H1 (cell line): ENCODE results near the gene CAMTA1. TPM values are rescaled to one million over a fixed set of nuclear protein-coding genes. Genes with fewer than 3 reads are reported as not detected.

Experiments used
- RNF2 ChIP-seq: fragments of 200-900, 300-1000 bp; sonication (generic); IDR thresholded peaks from 2 replicates; pipeline ENCODE4 v1.7.1; 2016; ENCODE audit warnings: borderline replicate concordance, low read depth, mild to moderate bottlenecking, antibody characterized with exemption, low read length; ENCODE audit not compliant: poor library complexity, severe bottlenecking; ENCODE audit errors: missing control alignments
- RXRA ChIP-seq: IDR thresholded peaks from 2 replicates; pipeline ENCODE4 v1.6.1; 2011; ENCODE audit warnings: low read depth, mild to moderate bottlenecking, low read length, moderate library complexity; ENCODE audit not compliant: insufficient read depth
- TAF1 ChIP-seq: IDR thresholded peaks from 2 replicates; pipeline ENCODE4 v1.6.1; 2011; ENCODE audit warnings: mild to moderate bottlenecking, low read depth, low read length
- polyA plus RNA-seq, 7 experiments: library from polyadenylated mRNA; depleted of rRNA in 3 of 7; stranded (reverse) in 5 of 7; unstranded in 2 of 7; fragments of >200 nt in 5 of 7; fragments of 200-250 nt in 2 of 7; gene quantifications; 1 replicate in 5 of 7; 2 replicates in 1 of 7; 4 replicates in 1 of 7; pipeline versions ENCODE4 v1.2.1 to v1.2.3, GENCODE V29; 2011 to 2013; ENCODE audit warnings: missing spikeins in 2 of 7, mixed read lengths in 2 of 7
- total RNA-seq: library from RNA; stranded (reverse); fragmentation: NEBNext Ultra II Directional; extraction: Animal tissue kit (Norgen Biotek cat#: 25700); gene quantifications from 2 replicates; pipeline ENCODE4 v1.2.1, GENCODE V29; 2021
- TF ChIP-seq, protein P1 (sequence below): IDR thresholded peaks from 2 replicates; pipeline ENCODE4 v1.6.1; 2011; ENCODE audit warnings: low read depth, mild to moderate bottlenecking, low read length; ENCODE audit not compliant: insufficient read depth

The CAMTA1 gene
- total and polyA plus RNA-seq, 2 of the 8 experiments (the other 6 are each of a cell fraction or from before 2014, with no cell fraction given) = 65.0 to 119 TPM

DNA sequence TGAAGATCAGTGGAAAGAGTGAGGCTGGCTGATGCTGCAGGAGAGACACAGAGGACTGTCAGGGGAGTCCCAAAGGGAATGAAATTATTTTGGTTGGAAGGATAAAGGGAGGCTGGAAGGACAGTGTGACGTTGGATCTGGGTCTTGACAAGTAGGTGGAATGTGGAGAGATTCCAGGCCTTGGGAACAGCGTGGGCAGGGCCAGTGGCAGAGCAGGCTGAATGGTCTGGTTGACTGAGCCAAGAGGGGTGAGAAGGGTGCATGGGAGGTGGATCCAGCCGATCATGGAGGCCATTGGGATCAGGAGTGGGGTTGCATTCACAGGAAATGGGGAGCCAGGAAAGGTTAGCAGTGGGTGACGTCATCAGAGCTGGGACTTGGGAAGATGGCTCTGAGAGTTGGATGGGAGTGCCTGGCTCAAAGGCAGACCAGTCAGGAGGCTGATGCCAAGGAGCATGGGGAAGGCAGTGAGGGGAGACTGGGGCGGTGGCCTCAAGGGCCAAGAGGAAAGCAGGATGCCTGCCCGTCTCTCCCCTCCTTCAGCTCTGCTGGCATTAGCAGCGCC is 839.6 kb downstream of the CAMTA1 start (continued):
- no peak for TF ChIP-seq RNF2
- TF ChIP-seq, protein P1, sequence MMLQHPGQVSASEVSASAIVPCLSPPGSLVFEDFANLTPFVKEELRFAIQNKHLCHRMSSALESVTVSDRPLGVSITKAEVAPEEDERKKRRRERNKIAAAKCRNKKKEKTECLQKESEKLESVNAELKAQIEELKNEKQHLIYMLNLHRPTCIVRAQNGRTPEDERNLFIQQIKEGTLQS = no peak
- no peak for TF ChIP-seq TAF1
- no peak for TF ChIP-seq RXRA
